ENCODE data around the gene FGF18.

The FGF18 gene

DNA sequence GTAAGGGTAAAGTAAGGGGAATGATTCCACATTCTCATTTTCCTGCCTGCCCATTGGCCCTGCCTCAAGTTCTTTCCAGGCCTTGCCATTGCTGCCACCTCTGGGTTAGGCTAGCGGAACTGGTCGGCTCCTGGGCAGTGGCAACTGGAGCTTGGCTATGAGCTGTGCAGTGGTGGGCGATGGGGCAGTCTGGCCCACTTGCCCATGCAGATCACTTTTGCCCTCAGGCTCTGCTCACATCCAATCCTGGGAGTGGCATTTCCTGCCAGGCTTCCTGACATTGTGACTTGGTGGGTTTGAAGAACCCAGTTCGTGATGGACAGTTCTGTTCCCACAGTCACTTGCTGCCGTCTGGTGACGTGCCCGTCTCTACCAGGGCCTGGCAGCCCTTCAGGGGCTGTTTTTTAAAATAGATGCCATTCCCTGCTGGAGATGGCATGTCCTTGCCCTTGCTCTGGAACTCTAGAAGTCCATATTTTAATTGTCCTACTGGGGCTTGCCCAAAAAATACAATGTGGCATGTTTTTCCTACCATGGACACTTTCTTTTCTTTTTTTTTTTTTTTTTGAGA lies 86.1 kb downstream of the FGF18 start:
- no peak for DNase-seq

DNA sequence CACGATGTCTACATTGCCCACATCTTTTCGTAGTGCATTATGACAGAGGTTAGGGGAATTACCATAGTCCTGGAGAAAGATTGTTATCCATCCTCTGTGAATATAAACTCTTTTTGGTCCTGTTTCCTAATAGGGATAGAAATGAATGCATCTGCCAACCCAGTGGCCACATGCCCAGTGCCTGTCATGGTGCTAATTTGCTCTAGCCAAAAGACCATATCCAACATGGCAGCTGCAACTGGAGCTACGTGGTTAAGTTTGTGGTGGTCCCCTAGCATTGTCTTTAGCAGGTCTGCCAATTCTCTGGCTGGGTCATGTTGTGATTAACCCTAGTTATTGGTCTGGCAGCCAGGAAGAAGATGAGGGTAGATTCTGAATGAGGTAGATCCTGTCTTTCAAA lies 87.5 kb downstream of the FGF18 start:
- no peak for DNase-seq

Measured in midbrain (tissue), 1 donor.